Stimulated activated CD8-positive, alpha-beta memory T cell treated with anti-CD3 and anti-CD28 coated beads, Interleukin-7, amount 100 ng/mL, for 48 hours (primary cell): ENCODE data around the gene TNRC6C.
"Not testable (repeated sequence)": the region's sequence is repeated elsewhere in the genome, so short reads cannot be mapped to it uniquely, and the experiment has no call there.

Experiments used
- DNase-seq, 2 donors: peaks; one replicate each; pipeline ENCODE4 v3.0.0-alpha.2; 2020; ENCODE audit warnings: low read depth in 1 of 2; ENCODE audit errors: extremely low read depth in 1 of 2

TNRC6C gene

DNA sequence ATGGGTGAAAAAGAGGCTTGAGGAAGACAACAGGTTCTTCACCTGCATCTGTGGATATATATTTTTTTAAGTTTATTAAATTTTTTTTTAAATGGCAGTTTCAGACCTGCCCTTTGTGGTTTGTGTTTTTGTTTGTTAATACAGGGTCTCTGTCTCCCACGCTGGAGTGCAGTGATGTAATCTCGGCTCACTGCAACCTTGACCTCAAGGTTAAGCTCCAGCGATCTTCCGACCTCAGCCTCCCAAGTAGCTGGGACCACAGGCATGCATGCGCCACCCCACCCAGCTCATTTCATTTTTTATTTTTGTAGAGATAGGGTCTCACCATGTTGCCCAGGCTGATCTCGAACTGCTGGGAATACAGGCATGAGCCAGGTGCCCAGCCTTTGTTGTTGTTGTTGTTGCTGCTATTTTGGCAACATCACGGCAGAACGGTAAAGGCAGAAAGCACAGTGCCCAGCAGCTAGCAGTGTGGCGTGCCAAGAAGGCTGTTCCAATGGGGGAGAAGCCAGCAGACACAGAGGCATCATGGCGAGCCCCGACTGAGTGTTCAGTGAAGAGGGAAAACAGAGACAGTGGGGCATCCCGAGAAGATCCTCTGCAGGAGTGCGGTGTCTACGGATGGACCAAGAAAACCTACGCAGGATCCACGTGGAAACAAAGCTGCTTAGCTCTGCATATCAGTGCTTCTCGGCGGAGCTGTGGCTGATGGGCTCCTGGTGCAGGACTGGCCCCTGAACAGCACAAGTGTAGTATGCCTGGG is 150.4 kb downstream of the TNRC6C start:
- no peak for DNase-seq

DNA sequence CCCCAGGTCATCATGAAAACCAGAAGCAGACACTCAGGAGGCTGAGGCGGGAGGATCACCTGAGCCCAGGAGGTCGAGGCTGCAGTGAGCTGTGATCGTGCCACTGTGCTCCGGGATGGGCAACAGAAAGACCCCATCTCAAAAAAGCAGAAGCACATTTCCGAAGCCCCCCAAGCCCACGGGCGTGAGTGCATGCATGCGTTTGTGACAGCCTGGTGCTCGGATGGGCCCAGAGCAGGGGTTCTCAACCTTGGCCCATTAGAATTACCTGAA is 150.9 kb downstream of the TNRC6C start:
- no peak for DNase-seq

DNA sequence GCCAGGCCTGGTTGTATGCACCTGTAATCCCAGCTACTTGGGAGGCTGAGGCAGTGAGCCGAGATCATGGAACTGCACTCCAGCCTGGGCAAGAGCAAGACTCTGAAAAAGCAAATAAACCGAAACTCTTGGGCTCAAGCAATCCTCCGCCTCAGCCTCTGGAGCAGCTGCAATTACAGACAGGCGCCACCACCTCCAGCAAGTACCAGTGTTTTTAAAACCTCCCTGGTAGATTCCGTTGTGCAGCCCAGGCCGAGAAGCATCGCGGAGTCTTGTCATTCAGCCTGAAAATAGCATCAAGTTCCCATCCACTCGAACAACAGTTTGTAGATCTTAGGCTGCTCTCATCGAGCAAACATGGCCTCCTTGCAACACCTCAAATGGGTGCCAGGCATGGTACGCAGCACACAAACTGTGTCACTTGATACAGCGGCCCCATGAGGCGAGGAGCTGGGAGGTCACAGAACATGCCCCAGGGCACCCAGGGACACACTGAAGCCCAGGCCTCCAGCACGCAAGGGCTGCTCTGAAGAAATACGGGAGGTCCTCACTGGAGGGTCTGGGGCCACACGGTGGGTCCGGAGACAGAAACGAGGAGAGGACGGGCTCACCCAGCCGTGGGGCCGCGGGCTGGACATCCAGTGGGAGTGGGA is 152.0 kb downstream of the TNRC6C start:
- DNase-seq, result no peak

DNA sequence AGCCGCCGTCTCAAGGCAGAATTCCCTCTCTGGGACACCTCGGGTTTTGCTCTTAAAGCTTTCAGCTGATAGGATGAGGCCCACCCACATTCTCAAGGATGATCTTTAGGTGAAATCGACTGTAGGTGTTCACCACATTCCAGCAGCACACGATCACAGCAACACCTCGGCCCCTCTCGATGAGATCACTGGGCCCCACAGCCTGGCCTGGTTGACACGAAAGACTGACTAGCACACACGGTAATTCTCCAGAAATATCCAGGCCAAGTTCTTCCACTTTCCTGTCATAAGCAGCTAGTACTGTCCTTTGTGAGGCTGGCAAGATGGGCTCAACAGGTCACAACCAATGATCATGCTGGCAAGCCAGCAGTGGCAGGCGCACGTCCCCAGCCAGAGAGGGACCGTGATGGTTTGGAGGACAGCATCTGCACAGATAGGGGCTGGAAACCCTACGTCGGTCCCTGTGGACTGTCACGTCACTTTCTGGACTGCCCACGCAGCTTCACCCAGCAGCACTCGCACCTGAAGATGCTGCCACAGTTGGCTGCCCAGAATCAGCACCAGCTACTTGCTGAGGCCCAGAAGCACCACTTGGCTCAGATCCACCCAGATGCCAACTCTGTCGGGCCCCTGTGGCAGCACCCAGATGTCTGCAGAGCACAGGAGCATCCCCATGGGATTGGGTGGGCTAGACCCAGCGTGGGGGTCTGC is 152.7 kb downstream of the TNRC6C start:
- no peak for DNase-seq

DNA sequence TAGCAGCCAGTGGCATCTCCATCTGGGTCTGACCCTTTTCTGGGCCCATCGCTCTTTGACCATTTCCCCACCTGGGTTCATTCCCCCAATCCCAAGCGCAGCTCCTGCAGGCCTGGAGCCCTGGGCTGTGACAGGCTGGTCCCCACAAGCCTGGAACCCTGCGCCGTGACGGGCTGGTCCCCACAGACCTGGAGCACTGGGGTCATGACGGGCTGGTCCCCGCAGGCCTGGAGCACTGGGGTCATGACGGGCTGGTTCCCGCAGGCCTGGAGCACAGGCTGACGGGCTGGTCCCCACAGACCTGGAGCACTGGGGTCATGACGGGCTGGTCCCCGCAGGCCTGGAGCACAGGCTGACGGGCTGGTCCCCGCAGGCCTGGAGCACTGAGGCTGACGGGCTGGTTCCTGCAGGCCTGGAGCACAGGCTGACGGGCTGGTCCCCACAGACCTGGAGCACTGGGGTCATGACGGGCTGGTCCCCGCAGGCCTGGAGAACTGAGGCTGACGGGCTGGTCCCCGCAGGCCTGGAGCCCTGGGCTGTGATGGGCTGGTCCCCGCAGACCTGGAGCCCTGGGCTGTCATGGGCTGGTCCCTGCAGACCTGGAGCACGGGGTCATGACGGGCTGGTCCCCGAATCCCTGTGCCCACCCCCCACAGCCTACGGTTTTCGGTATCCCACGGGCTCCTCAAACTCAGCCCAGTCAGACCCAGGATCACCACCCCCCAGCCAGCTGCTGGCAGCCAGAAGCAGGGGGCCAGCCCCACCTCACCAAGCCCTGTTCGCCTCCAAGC is 153.4 kb downstream of the TNRC6C start:
- DNase-seq, result no peak

DNA sequence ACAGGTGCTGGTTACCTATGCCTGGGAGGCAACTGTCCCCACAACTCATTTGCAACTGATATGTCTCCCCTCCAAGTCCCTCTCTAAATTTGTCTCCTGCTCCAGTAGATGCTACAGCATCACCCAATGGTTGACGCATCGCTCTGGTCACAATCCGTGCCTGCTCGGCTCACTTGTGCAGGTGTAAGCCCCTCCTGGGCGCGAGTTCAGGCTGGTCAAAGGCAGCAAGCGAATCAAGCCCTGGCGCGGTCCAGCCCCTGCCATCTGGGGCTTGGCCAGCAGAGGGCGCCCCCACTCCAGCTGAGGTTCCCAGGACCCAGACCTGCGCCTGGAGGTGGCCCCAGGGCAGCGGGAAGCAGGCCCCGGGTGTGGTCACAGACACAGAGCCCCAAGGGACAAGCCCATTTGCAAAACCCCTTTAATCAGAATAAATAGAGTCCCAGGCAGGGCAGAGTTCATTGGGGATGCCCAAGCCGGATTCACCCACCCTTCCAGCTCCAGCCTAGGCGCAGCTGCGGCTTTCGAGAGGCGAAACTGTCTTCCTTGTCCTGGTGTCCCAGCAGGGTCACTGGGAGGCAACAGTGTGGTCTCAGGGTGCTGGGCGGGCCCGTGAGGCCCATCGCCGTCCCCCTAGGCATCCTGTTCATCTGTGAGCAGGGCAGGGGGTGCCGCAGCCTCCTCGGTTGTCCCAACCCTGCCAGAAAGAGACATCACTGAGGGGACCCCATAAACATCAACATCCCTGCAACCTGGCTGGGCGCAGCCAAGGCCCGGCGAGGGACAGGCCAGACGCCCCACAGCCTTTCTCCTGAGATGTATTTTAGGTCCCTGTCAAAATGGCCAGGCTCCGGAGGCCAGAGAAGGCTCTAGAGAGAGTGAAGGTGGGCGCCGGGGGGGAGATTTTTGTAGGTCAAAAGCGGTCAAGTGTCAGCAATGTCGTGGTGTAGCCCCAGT is 154.3 kb downstream of the TNRC6C start:
- DNase-seq, result peak in 1 of 2 donors; percentile 52

DNA sequence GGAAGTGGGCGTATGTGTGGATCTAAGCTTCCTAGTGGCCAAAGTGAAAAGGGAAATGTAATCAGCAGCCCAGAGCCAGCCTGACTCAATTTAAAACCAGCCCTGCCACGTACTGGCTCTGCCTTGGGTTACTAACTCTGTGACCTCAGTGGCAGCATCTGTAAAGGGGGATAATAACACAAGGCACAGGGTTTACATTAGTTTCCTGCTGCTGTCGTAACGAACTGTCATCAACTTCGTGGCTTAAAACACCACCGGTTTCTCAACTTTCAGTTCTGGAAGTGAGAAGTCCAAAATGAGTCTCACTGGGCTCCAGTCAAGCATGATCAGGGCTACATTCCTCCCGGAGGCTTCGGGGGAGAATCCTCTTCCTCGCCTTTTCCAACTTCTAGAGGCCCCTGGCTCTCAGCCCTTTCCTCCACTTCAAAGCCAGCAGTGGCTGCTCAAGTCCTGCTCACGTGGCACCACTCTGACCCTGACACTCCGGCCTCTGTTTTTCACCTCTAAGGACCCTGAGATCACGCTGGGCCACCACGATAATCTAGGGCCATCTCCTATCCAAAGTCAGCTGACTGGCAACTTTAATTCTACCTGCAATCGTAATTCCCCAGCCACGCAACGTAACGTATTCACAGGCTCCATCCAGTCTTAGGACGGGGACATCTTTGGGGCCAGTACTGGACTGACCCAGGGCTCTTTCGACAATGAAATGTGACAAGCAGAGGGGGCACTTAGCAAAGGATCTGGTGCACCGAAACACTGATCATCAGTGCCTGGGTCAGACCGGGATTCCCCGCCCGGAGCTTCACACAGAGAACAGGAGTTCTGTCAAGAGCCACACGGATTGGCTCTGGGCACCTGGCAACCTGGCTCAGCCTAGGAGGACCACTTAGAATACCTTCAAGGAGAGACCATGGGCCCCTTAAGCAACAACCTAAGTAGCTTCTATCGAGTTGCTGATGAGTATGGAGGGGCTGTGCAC is 155.6 kb downstream of the TNRC6C start:
- DNase-seq, result peak in 1 of 2 donors; percentile 47

DNA sequence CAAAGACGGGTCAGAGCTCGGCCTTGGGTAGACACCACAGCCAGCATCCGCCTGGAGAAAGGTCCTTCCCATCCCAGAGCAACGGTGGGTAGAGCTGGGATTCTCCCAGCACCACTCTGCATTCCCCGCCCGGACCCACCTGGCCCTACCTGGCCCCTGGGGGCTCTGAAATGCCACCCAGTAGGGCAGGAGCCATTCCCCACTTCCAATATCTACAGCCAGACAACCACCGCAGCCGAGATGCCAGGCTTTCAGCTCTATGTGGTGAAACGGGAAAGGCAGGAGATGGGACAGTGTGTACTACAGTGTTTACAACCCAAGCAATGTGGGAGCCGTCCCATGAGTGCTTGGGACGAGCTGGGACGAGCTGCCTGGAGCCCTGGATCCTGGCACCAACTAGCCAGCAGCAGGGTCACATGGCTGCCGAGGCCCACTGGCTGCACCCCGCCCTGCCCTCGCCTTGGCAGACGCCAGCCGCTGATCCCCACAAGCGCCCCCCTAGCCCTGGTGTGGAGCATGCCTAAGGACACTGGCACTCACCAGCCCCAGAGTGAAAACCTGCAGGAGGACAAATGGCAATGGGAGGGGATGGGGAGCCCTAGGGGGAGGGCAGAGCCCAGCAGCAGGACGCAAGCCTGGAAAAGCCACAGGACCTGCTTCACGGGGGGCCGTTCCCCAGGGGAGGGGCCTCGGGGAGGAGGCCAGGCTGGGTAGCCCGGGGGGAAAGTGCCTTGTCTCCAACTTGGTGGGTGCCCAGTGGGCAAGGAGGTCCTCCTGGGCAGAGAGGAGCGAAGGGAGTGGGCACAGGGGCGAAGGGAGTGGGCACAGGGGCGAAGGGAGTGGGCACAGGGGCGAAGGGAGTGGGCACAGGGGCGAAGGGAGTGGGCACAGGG is 156.6 kb downstream of the TNRC6C start:
- no peak for DNase-seq

DNA sequence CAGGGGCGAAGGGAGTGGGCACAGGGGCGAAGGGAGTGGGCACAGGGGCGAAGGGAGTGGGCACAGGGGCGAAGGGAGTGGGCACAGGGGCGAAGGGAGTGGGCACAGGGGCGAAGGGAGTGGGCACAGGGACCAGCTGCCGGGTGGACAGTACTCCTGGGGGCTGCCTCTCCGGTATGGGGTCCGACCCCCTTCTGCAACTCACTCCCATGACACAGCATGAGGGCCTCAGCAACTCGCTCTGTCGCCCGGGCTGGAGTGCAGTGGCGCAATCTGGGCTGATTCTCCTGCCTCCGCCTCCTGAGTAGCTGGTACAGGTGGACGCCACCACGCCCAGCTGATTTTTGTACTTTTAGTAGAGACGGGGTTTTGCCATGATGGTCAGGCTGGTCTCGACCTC is 157.3 kb downstream of the TNRC6C start:
- DNase-seq, result not testable (repeated sequence)

DNA sequence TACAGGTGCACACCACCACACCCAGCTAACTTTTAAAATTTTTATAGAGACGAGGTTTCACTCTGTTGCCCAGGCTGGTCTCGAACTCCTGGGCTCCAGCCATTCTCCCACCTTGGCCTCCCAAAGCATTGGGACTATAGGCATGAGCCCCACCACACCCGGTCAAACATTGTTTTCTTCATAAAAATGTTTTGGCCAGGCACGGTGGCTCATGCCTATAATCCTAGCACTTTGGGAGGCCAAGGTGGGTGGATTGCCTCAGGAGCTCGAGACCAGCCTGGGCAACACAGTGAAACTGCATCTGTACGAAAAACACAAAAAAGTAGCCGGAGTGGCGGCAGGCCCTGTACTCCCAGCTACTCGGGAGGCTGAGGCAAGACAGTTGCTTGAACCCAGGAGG is 157.9 kb downstream of the TNRC6C start:
- no peak for DNase-seq

DNA sequence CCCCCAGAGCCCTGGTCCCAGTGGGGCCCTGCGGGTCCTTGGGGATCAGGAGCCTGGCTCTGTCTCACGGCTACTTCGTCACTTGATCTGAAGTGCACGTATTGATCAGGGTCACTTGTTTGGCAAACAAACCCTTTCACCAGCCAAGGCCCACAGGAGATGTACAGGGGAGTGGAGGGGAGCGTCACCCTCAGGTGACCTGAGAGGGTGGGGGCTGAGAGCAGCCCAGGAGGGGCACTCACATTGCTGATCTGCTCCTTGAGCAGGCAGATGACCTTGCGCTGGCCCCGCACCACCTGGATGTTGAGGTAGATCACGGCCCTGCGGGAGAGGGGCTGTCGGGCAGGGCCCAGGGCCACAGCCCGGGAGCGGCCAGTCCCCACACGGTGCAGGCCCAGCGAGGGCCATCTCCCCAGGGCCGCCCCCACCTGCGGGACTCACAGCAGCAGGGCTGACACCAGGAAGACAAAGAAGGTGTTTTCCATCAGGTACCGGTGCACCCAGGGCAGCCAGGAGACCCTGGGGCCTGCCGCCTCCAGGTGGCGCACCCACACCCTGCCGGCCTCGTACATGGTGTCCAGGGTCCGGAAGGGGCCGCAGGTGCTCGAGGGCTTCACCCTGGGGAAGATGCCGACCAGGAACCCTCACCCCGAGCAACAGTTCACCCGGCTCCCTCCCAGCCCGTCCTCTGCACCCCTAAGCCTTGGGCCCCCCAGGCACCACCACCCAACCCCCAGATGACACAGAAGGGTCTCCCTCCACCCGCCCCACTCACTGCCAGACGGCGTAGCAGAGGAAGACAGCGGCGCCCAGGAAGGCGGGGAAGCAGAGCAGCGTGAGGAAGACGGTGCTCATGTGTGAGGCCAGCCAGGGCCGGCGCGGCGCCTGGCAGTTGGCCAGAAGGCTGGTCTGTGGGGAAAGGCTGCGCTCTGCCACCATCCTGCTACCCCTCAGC is 158.8 kb downstream of the TNRC6C start:
- DNase-seq, result no peak

DNA sequence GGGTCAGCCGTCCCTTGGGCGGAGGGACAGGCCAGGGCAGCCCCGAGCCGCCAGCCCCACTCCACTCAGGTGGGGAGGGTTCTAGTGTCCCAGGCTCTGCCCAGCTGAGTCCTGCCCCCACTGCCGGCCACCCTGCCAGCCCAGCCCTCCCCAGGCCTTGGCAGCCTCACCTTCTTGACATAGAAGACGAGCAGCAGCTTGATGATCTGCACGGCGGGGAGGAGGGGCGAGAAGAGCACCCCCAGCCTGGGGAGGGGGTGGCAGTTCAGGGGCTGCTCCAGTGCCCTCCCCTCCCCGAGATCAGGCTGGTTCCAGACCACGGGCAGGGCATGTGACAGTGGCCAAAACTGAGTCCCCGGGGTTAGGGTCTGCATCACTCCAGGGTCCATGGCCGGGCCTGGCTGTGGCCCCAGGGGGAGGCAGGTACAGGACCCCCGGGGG is 160.3 kb downstream of the TNRC6C start:
- no peak for DNase-seq

DNA sequence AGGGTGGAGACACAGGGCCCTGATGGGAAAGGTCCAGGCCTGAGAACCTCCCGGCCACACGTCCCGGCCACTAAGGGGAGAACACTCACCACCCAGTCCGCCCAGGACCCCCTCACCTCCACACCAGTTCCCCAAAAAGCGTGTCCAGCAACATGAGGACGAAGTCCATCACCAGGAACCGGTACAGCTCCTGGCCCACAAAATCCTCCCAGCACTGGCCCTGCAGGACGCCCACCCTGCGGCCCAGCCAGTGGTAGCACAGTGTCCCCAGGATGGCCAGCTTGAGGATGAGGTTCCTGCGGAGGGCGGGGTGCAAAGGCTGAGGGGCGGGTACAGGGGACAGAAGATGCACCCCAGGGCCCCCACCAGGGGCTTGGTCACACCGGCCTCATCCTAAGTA is 162.0 kb downstream of the TNRC6C start:
- DNase-seq, result no peak

DNA sequence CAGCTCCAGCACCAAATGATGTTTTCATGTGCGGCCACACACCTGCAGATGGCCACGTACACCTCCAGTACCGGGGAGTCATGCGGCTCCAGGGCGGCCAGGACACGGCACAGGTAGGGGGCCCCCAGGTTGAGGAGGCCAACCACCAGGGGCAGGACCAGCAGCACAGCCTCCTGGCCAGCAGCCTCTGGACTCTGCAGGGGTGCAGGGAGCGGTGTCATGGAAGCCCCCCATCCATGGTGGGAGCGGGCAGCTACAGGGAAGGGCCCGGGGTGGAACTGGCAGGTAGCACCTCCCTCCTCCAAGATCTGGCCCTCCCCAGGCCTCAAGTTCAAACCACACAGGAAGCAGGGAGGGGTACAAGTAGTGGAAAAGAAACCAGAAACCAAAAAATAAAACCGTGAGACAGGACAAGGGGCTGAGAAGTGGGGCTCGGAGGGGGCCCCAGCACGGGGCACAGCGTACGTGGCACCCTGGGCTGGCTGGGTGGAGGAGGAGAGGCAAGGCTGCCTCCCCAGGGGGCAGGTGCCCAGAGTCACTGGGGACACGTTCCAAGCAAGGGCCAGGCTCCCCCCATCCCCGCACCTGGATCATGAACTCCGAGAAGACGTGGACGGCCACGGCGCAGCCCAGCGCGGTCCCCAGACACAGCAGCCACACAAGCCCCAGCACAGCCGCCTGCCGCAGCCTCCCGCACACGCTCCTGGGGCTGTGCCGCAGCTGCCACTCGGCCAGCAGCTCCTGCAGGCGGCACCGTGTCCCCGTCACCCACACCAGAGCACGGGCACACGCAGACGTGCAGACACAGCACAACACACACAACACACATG is 162.7 kb downstream of the TNRC6C start:
- DNase-seq, result no peak

DNA sequence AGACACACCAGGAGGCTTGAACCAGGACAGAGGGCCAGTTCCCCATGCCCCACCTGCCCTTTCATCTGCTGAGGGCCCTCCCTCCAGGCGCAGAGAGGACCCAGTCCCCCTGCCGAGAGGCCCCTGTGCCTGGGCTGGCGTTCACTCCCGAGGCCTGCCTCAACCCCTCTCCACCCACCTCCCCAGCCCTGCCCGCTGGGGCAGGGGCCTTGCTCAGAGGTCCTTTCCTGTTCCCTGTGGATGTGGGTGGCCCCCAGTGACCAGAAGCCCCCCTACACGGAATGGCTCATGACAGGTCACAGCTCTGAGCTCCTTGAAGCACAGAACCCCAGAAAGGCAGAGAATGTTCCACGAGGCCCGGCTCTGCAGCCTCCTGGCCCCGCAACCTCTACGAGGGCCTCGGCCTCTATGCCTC is 163.3 kb downstream of the TNRC6C start:
- no peak for DNase-seq
